Upper lobe of right lung (tissue), 1 donor: ENCODE results near the gene VIM. TPM values are rescaled to one million over a fixed set of nuclear protein-coding genes. Genes with fewer than 3 reads are reported as not detected.
"Not testable (repeated sequence)": the region's sequence is repeated elsewhere in the genome, so short reads cannot be mapped to it uniquely, and the experiment has no call there.

Source experiments
- ATAC-seq: fragments of 200-7000 bp; cut with Tn5 transposase; one replicate; pipeline ENCODE4 v1.9.1; 2020; ENCODE audit warnings: mild to moderate bottlenecking, moderate library complexity
- DNase-seq: peaks from one replicate; pipeline ENCODE4 v3.0.0-alpha.2; 2020
- H3K27ac ChIP-seq: fragments of 200-600 bp; one replicate; pipeline ENCODE4 v1.8.0; 2022
- H3K27me3 ChIP-seq: fragments of 200-600 bp; one replicate; pipeline ENCODE4 v1.8.0; 2022; ENCODE audit warnings: mild to moderate bottlenecking
- H3K36me3 ChIP-seq: fragments of 200-600 bp; one replicate; pipeline ENCODE4 v1.8.0; 2022
- H3K4me1 ChIP-seq: fragments of 200-600 bp; one replicate; pipeline ENCODE4 v1.8.0; 2022
- H3K4me3 ChIP-seq: fragments of 200-600 bp; one replicate; pipeline ENCODE4 v1.8.0; 2022; ENCODE audit warnings: mild to moderate bottlenecking
- H3K9me3 ChIP-seq: fragments of 200-600 bp; one replicate; pipeline ENCODE4 v1.8.0; 2022
- CTCF ChIP-seq: fragments of 200-600 bp; IDR thresholded peaks from one replicate; pipeline ENCODE4 v1.8.0; 2022; ENCODE audit warnings: antibody characterized with exemption
- intact Hi-C: fragments of 100-400 bp; cut with DNase I; formaldehyde crosslinking; loops from one replicate; pipeline ENCODE4 v1.11.0; 2022
- total RNA-seq: library from RNA; stranded (reverse); fragmentation: NEBNext Ultra II Directional; extraction: Animal tissue kit (Norgen Biotek cat#: 25700); gene quantifications from one replicate; pipeline ENCODE4 v1.2.1, GENCODE V29; 2021
- donor health status: DM: no; HTN: yes; CAD: no; lungs with severe emphysema.

VIM gene
- total RNA-seq, 1 donor from 2014 or later: 1,272 TPM

GRCh38 chr10:17262502-17262901, 34.5 kb downstream of the VIM start:
- Histone ChIP-seq H3K36me3 (no peaks in the 10 kb centered on the region), H3K9me3 (peaks cover 24% of the 10 kb centered on the region), H3K4me1 (no peaks in the 10 kb centered on the region), H3K27ac (no peak overlapping the region), H3K27me3 (no peaks in the 10 kb centered on the region), H3K4me3 (no peak overlapping the region)
- no peak for TF ChIP-seq CTCF
- ATAC-seq (no peak), DNase-seq (no peak)
- intact Hi-C loops: no loop called here

- H3K27ac ChIP-seq: no peak overlapping the region
- no peaks in the 10 kb centered on the region for H3K36me3 ChIP-seq
- DNase-seq: no peak
- H3K4me1 ChIP-seq: no peaks in the 10 kb centered on the region
- H3K27me3 ChIP-seq: no peaks in the 10 kb centered on the region
- ATAC-seq: no peak
- no peak overlapping the region for H3K4me3 ChIP-seq
- intact Hi-C loops: no loop called here
- H3K9me3 ChIP-seq: peaks cover 24% of the 10 kb centered on the region
- TF ChIP-seq CTCF: no peak
Observed at GRCh38 chr10:17263580-17263979, 35.5 kb downstream of the VIM start.

GRCh38 chr10:17265468-17265867, 37.4 kb downstream of the VIM start:
- Histone ChIP-seq H3K4me3 (no peak overlapping the region), H3K27ac (no peak overlapping the region), H3K9me3 (peaks cover 24% of the 10 kb centered on the region), H3K4me1 (no peaks in the 10 kb centered on the region), H3K36me3 (no peaks in the 10 kb centered on the region), H3K27me3 (no peaks in the 10 kb centered on the region)
- intact Hi-C loops: no loop called here
- no peak for DNase-seq
- no peak for TF ChIP-seq CTCF
- no peak for ATAC-seq

- ATAC-seq, H3K36me3 ChIP-seq, intact Hi-C loops, H3K27me3 ChIP-seq, H3K4me1 ChIP-seq, DNase-seq, H3K27ac ChIP-seq, H3K4me3 ChIP-seq: not testable (repeated sequence)
- H3K9me3 ChIP-seq: peaks cover 21% of the 10 kb centered on the region
Observed at GRCh38 chr10:17266549-17266948, 38.5 kb downstream of the VIM start.

- Histone ChIP-seq H3K27me3 (no peaks in the 10 kb centered on the region), H3K4me3 (no peak overlapping the region), H3K9me3 (no peaks in the 10 kb centered on the region), H3K36me3 (no peaks in the 10 kb centered on the region), H3K27ac (no peak overlapping the region), H3K4me1 (no peaks in the 10 kb centered on the region)
- intact Hi-C loops: no loop called here
- no peak for TF ChIP-seq CTCF
- no peak for ATAC-seq
- no peak for DNase-seq
Observed at GRCh38 chr10:17272648-17273047, 44.6 kb downstream of the VIM start.

GRCh38 chr10:17273403-17273802, 45.4 kb downstream of the VIM start:
- Histone ChIP-seq H3K36me3 (no peaks in the 10 kb centered on the region), H3K9me3 (no peaks in the 10 kb centered on the region), H3K4me1 (no peaks in the 10 kb centered on the region), H3K27me3 (no peaks in the 10 kb centered on the region), H3K4me3 (no peak overlapping the region), H3K27ac (no peak overlapping the region)
- DNase-seq (no peak), ATAC-seq (no peak)
- no peak for TF ChIP-seq CTCF
- intact Hi-C loops: no loop called here
